ENCODE data around the gene SHC1. TPM values are rescaled to one million over a fixed set of nuclear protein-coding genes. Genes with fewer than 3 reads are reported as not detected.

The SHC1 gene
- polyA plus RNA-seq, 1 donor: 67.4 TPM

- DNase-seq (ENCODE audit: low read depth): no peak
Observed at GRCh38 chr1:155008015-155008941, 37.7 kb upstream of the SHC1 start.

GRCh38 chr1:155007251-155007828, 36.8 kb upstream of the SHC1 start:
- no peak for DNase-seq (ENCODE audit: low read depth)

GRCh38 chr1:155006601-155007101, 36.1 kb upstream of the SHC1 start:
- no peak for DNase-seq (ENCODE audit: low read depth)

- DNase-seq (ENCODE audit: low read depth): no peak
Observed at GRCh38 chr1:155005076-155006011, 34.8 kb upstream of the SHC1 start.

- no peak for DNase-seq (ENCODE audit: low read depth)
Observed at GRCh38 chr1:155004352-155005075, 34.0 kb upstream of the SHC1 start.

GRCh38 chr1:155003766-155004351, 33.3 kb upstream of the SHC1 start:
- DNase-seq (ENCODE audit: low read depth): no peak

GRCh38 chr1:155003227-155003765, 32.7 kb upstream of the SHC1 start:
- no peak for DNase-seq (ENCODE audit: low read depth)

- no peak for DNase-seq (ENCODE audit: low read depth)
Observed at GRCh38 chr1:155002464-155003226, 32.1 kb upstream of the SHC1 start, which contains the start of gene ZBTB7B. ZBTB7B (plus strand) TSS chr1:155002802; CDS start chr1:155014661, 11,859 bp downstream.

GRCh38 chr1:155001675-155002463, 31.3 kb upstream of the SHC1 start:
- peak; percentile 96 for DNase-seq (ENCODE audit: low read depth)

- DNase-seq (ENCODE audit: low read depth): no peak
Observed at GRCh38 chr1:155001425-155001674, 30.8 kb upstream of the SHC1 start.

GRCh38 chr1:155000726-155001424, 30.3 kb upstream of the SHC1 start:
- DNase-seq (ENCODE audit: low read depth): no peak

- no peak for DNase-seq (ENCODE audit: low read depth)
Observed at GRCh38 chr1:155000411-155000725, 29.8 kb upstream of the SHC1 start.

GRCh38 chr1:154999571-155000410, 29.2 kb upstream of the SHC1 start:
- DNase-seq (ENCODE audit: low read depth): no peak

- no peak for DNase-seq (ENCODE audit: low read depth)
Observed at GRCh38 chr1:154998818-154999570, 28.4 kb upstream of the SHC1 start.

GRCh38 chr1:154998201-154998780, 27.7 kb upstream of the SHC1 start:
- DNase-seq (ENCODE audit: low read depth): no peak

GRCh38 chr1:154996966-154997701, 26.6 kb upstream of the SHC1 start:
- no peak for DNase-seq (ENCODE audit: low read depth)
